Measurements from ENCODE around the gene PLA2G6.

PLA2G6 gene

GRCh38 chr22:38108561-38109319 lies 72.9 kb downstream of the PLA2G6 start:
- DNase-seq: no peak

GRCh38 chr22:38107692-38108515 lies 73.7 kb downstream of the PLA2G6 start:
- no peak for DNase-seq

- no peak for DNase-seq
Measured at GRCh38 chr22:38106814-38107578, 74.6 kb downstream of the PLA2G6 start.

GRCh38 chr22:38104084-38104483 lies 77.5 kb downstream of the PLA2G6 start:
- no peak for DNase-seq

- DNase-seq: no peak
Measured at GRCh38 chr22:38103641-38104040, 78.0 kb downstream of the PLA2G6 start.

GRCh38 chr22:38098410-38099249 lies 83.0 kb downstream of the PLA2G6 start:
- no peak for DNase-seq

GRCh38 chr22:38097557-38098409 lies 83.8 kb downstream of the PLA2G6 start:
- no peak for DNase-seq

GRCh38 chr22:38097058-38097457 lies 84.6 kb downstream of the PLA2G6 start:
- DNase-seq: no peak

- DNase-seq: no peak
Measured at GRCh38 chr22:38089474-38089851, 92.2 kb downstream of the PLA2G6 start.

- DNase-seq: no peak
Measured at GRCh38 chr22:38088629-38089473, 92.8 kb downstream of the PLA2G6 start.

- no peak for DNase-seq
Measured at GRCh38 chr22:38087855-38088254, 93.8 kb downstream of the PLA2G6 start.

GRCh38 chr22:38086942-38087341 lies 94.7 kb downstream of the PLA2G6 start:
- DNase-seq: no peak

- no peak for DNase-seq
Measured at GRCh38 chr22:38086001-38086845, 95.4 kb downstream of the PLA2G6 start.

GRCh38 chr22:38085501-38085900 lies 96.1 kb downstream of the PLA2G6 start:
- no peak for DNase-seq

- DNase-seq: no peak
Measured at GRCh38 chr22:38085056-38085455, 96.6 kb downstream of the PLA2G6 start.

- DNase-seq: no peak
Measured at GRCh38 chr22:38083931-38084631, 97.5 kb downstream of the PLA2G6 start, which contains the start of gene SLC16A8. Gene SLC16A8, minus strand, starts transcription at chr22:38084184. Its CDS starts 1,311 bp downstream, at chr22:38082873.

- no peak for DNase-seq
Measured at GRCh38 chr22:38082986-38083710, 98.5 kb downstream of the PLA2G6 start.
